Measurements from ENCODE around the gene TANC1.

TANC1 gene

GRCh38 chr2:159193791-159194190 lies 225.4 kb downstream of the TANC1 start:
- no peak for DNase-seq (ENCODE audit: low read depth, low spot score)

GRCh38 chr2:159194241-159194640 lies 225.8 kb downstream of the TANC1 start:
- no peak for DNase-seq (ENCODE audit: low read depth, low spot score)

- DNase-seq (ENCODE audit: low read depth, low spot score), result no peak
These were observed 227.3 kb downstream of the TANC1 start for GRCh38 chr2:159195697-159196096.

- no peak for DNase-seq (ENCODE audit: low read depth, low spot score)
These were observed 228.0 kb downstream of the TANC1 start for GRCh38 chr2:159196393-159196925.

GRCh38 chr2:159199236-159199635 lies 230.8 kb downstream of the TANC1 start:
- no peak for DNase-seq (ENCODE audit: low read depth, low spot score)

- DNase-seq (ENCODE audit: low read depth, low spot score), result no peak
These were observed 231.5 kb downstream of the TANC1 start for GRCh38 chr2:159199761-159200465.

GRCh38 chr2:159200498-159200897 lies 232.1 kb downstream of the TANC1 start:
- DNase-seq (ENCODE audit: low read depth, low spot score), result no peak

GRCh38 chr2:159201360-159202063 lies 233.1 kb downstream of the TANC1 start:
- no peak for DNase-seq (ENCODE audit: low read depth, low spot score)

- no peak for DNase-seq (ENCODE audit: low read depth, low spot score)
These were observed 234.2 kb downstream of the TANC1 start for GRCh38 chr2:159202568-159203071.

GRCh38 chr2:159204381-159205144 lies 236.1 kb downstream of the TANC1 start:
- DNase-seq (ENCODE audit: low read depth, low spot score), result no peak

- DNase-seq (ENCODE audit: low read depth, low spot score), result no peak
These were observed 238.4 kb downstream of the TANC1 start for GRCh38 chr2:159206736-159207380.

- no peak for DNase-seq (ENCODE audit: low read depth, low spot score)
These were observed 240.0 kb downstream of the TANC1 start for GRCh38 chr2:159208438-159208837.

- DNase-seq (ENCODE audit: low read depth, low spot score), result no peak
These were observed 241.2 kb downstream of the TANC1 start for GRCh38 chr2:159209341-159210306.

- DNase-seq (ENCODE audit: low read depth, low spot score), result no peak
These were observed 243.3 kb downstream of the TANC1 start for GRCh38 chr2:159211447-159212396.

- no peak for DNase-seq (ENCODE audit: low read depth, low spot score)
These were observed 244.9 kb downstream of the TANC1 start for GRCh38 chr2:159213296-159213695.

GRCh38 chr2:159214325-159214865 lies 246.0 kb downstream of the TANC1 start:
- no peak for DNase-seq (ENCODE audit: low read depth, low spot score)

GRCh38 chr2:159215116-159215515 lies 246.7 kb downstream of the TANC1 start:
- no peak for DNase-seq (ENCODE audit: low read depth, low spot score)

- DNase-seq (ENCODE audit: low read depth, low spot score), result no peak
These were observed 249.2 kb downstream of the TANC1 start for GRCh38 chr2:159217676-159218075.

GRCh38 chr2:159218389-159218788 lies 249.9 kb downstream of the TANC1 start:
- no peak for DNase-seq (ENCODE audit: low read depth, low spot score)

All from activated CD4-positive, CD25-positive, alpha-beta regulatory T cell treated with anti-CD3 and anti-CD28 coated beads, Interleukin-2, amount 50 U/mL, for 16 hours (primary cell).